K562 treated with DMSO at 1 percent for 4 hours (cell line): ENCODE data around the gene CD177. TPM values are rescaled to one million over a fixed set of nuclear protein-coding genes. Genes with fewer than 3 reads are reported as not detected.

Source experiments
- total RNA-seq: library from RNA; unstranded; fragments of 300-600 nt; gene quantifications from 2 replicates; pipeline ENCODE4 v1.2.3, GENCODE V29; 2022; ENCODE audit not compliant: insufficient read depth

The CD177 gene, protein sequence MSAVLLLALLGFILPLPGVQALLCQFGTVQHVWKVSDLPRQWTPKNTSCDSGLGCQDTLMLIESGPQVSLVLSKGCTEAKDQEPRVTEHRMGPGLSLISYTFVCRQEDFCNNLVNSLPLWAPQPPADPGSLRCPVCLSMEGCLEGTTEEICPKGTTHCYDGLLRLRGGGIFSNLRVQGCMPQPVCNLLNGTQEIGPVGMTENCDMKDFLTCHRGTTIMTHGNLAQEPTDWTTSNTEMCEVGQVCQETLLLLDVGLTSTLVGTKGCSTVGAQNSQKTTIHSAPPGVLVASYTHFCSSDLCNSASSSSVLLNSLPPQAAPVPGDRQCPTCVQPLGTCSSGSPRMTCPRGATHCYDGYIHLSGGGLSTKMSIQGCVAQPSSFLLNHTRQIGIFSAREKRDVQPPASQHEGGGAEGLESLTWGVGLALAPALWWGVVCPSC
- total RNA-seq: not detected in 2 replicates

DNA sequence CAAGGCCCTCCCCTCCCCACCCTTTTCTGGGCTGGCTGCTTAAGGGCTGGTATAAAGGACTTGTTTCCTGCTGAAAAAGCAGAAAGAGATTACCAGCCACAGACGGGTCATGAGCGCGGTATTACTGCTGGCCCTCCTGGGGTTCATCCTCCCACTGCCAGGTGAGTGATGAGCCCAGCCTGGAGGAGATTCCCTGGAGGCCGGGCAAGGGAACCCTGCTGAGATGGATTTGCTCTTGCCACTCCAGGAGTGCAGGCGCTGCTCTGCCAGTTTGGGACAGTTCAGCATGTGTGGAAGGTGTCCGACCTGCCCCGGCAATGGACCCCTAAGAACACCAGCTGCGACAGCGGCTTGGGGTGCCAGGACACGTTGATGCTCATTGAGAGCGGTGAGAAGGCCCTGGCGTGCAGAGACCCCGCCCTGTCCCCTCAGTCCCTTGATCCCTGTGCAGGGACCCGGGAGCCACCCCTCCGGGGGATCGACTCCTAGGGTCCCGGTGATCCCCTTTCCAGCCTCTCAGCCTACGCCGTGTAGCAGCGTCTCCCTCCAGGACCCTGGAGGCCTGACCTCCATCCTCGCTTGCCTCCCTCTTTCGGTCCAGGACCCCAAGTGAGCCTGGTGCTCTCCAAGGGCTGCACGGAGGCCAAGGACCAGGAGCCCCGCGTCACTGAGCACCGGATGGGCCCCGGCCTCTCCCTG lies at the start of gene CD177:
CD177 (plus strand) TSS at position 81 of the 699 bp plus-strand sequence; CDS start at position 110, 29 bp downstream.

Other genes starting within 250 kb of the CD177 start
- gene PSG5, start 167.2 kb upstream of the CD177 start, total RNA-seq: not detected in 2 replicates
- gene PSG4, start 148.0 kb upstream of the CD177 start, total RNA-seq: not detected in 2 replicates
- not detected in 2 replicates for gene PSG9, start 84.2 kb upstream of the CD177 start, total RNA-seq
- gene TEX101, start 61.2 kb downstream of the CD177 start, total RNA-seq: 0.76 and 1.6 TPM in 2 replicates
- gene LYPD3, start 111.9 kb downstream of the CD177 start, total RNA-seq: 1.2 TPM in 1 of 2 replicates, not detected in the other
- gene PHLDB3, start 151.1 kb downstream of the CD177 start, total RNA-seq: 10.0 and 14.5 TPM in 2 replicates
- gene ETHE1, start 173.5 kb downstream of the CD177 start, total RNA-seq: 18.3 and 26.5 TPM in 2 replicates
- gene ZNF575, start 179.5 kb downstream of the CD177 start, total RNA-seq: 0.98 and 1.4 TPM in 2 replicates
- gene XRCC1, start 221.8 kb downstream of the CD177 start, total RNA-seq: 47.9 and 49.2 TPM in 2 replicates
- 4.8 and 6.7 TPM in 2 replicates for gene PINLYP, start 222.1 kb downstream of the CD177 start, total RNA-seq
- gene IRGQ, start 242.4 kb downstream of the CD177 start, total RNA-seq: 5.4 and 10.9 TPM in 2 replicates
- 6.1 and 6.6 TPM in 2 replicates for gene ZNF576, start 242.9 kb downstream of the CD177 start, total RNA-seq